ENCODE measurements around the gene RAPGEF6. TPM values are rescaled to one million over a fixed set of nuclear protein-coding genes. Genes with fewer than 3 reads are reported as not detected.
"Not testable (repeated sequence)": the region's sequence is repeated elsewhere in the genome, so short reads cannot be mapped to it uniquely, and the experiment has no call there.

RAPGEF6 gene
- total and polyA plus RNA-seq, 12 donors: 2.5 to 33.8 (median 14.4) TPM

GRCh38 chr5:131682826-131683225 lies 47.8 kb upstream of the RAPGEF6 start:
- DNase-seq: no peak
- Histone ChIP-seq H3K4me3 (no peak overlapping the region), H3K9me3 (replicated peaks in 1 of 3) (no peaks in the 10 kb centered on the region), H3K27ac (no peak overlapping the region), H3K27me3 (no peaks in the 10 kb centered on the region), H3K36me3 (replicated peaks in 1 of 2) (peaks cover 0 to 12% of the 10 kb centered on the region in 2 donors), H3K4me1 (replicated peaks in 1 of 2) (peaks cover 0 to 12% of the 10 kb centered on the region in 2 donors)
- WGBS, 4 donors: 79 to 88% (median 84%) methylated on average over 2 of the region's 2 CpGs
- intact Hi-C loops (cut with DNase I): no loop called here
- TF ChIP-seq CTCF (IDR thresholded peaks at IDR 0.05) (no peak), POLR2A (IDR thresholded peaks at IDR 0.05) (no peak)

DNA sequence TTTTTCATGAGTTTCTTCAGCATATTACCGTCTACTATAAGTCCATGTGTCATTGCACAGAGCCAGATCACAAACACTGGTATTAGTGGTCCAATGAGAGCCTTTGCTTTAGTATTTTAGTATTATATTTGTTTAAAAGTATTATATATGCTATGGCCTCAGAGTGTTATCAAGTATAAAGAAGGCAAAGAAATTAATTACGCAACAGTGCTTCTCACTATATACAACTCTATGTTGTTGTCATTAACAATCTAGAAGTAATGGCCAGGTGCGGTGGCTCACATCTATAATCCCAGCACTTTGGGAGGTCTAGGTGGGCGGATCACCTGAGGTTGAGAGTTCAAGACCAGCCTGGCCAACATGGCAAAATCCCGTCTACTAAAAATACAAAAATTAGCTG lies 47.1 kb upstream of the RAPGEF6 start:
- no peak overlapping the region for H3K4me3 ChIP-seq
- no peaks in the 10 kb centered on the region for H3K9me3 ChIP-seq (replicated peaks in 1 of 3)
- no peak for DNase-seq
- WGBS, 4 donors: 94 to 98% (median 97%) methylated on average over 5 of the region's 5 CpGs
- intact Hi-C loops (cut with DNase I): no loop called here
- no peak overlapping the region for H3K27ac ChIP-seq
- peaks cover 0 to 19% of the 10 kb centered on the region in 2 donors for H3K36me3 ChIP-seq (replicated peaks in 1 of 2)
- peaks cover 0 to 12% of the 10 kb centered on the region in 2 donors for H3K4me1 ChIP-seq (replicated peaks in 1 of 2)
- no peaks in the 10 kb centered on the region for H3K27me3 ChIP-seq
- no peak for TF ChIP-seq POLR2A (IDR thresholded peaks at IDR 0.05)

- H3K36me3 ChIP-seq (replicated peaks in 1 of 2): peaks cover 0 to 40% of the 10 kb centered on the region in 2 donors
- no peak overlapping the region for H3K27ac ChIP-seq
- H3K27me3 ChIP-seq: no peaks in the 10 kb centered on the region
- no peak overlapping the region for H3K4me3 ChIP-seq
- TF ChIP-seq POLR2A (IDR thresholded peaks at IDR 0.05) (no peak), CTCF (IDR thresholded peaks at IDR 0.05) (no peak)
- intact Hi-C loops (cut with DNase I): no loop called here
- 22 to 46% (median 29%) methylated on average over 1 of the region's 1 CpG for WGBS, 4 donors
- H3K4me1 ChIP-seq (replicated peaks in 1 of 2): peaks cover 0 to 10% of the 10 kb centered on the region in 2 donors
- H3K9me3 ChIP-seq (replicated peaks in 1 of 3): no peaks in the 10 kb centered on the region
- no peak for DNase-seq
Measured at GRCh38 chr5:131679911-131680310, 44.9 kb upstream of the RAPGEF6 start.

DNA sequence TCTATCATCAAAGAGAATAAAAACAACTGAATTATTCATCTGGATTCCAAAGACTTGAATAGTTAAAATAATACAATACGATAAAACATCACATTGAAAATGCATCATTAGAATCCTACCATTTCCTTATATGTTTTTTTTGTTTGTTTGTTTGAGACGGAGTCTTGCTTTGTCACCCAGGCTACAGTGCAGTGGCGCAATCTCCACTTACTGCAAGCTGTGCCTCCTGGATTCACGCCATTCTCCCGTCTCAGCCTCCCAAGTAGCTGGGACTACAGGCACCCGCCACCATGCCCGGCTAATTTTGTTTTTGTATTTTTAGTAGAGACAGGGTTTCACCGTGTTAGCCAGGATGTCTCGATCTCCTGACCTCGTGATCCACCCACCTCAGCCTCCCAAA lies 43.2 kb upstream of the RAPGEF6 start:
- H3K27ac ChIP-seq; H3K27me3 ChIP-seq; DNase-seq; H3K4me1 ChIP-seq (replicated peaks in 1 of 2); H3K4me3 ChIP-seq; H3K9me3 ChIP-seq (replicated peaks in 1 of 3); intact Hi-C loops (cut with DNase I): not testable (repeated sequence)
- peaks cover 0 to 40% of the 10 kb centered on the region in 2 donors for H3K36me3 ChIP-seq (replicated peaks in 1 of 2)
- WGBS, 4 donors: 95 to 98% (median 96%) methylated on average over 7 to 10 of the region's 10 CpGs

DNA sequence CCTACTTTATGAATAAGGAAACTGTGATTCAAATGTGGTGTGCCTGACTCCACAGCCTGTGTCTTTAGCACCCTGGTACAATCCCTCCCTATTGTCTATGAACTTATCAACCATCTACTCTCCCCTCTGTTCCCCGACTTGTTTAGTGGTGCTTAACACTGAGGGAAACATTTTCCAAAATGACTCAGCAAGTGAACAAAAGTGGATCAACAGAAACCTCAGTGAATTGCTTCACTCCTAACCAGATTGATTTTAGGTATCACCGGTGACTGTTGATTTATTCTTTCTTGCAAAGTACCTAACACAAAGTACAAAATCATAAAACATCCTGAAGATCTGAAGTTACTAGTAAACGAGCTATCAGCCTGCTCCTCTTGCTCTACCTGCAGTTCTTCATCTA lies 42.1 kb upstream of the RAPGEF6 start:
- TF ChIP-seq CTCF (IDR thresholded peaks at IDR 0.05) (no peak), POLR2A (IDR thresholded peaks at IDR 0.05) (no peak)
- intact Hi-C loops (cut with DNase I): no loop called here
- 87 to 91% (median 89%) methylated on average over 3 of the region's 3 CpGs for WGBS, 4 donors
- Histone ChIP-seq H3K4me3 (no peak overlapping the region), H3K4me1 (replicated peaks in 1 of 2) (peaks cover 6 to 15% of the 10 kb centered on the region in 2 donors), H3K27ac (no peak overlapping the region), H3K36me3 (replicated peaks in 1 of 2) (peaks cover 0 to 40% of the 10 kb centered on the region in 2 donors), H3K27me3 (no peaks in the 10 kb centered on the region), H3K9me3 (replicated peaks in 1 of 3) (no peaks in the 10 kb centered on the region)
- DNase-seq: no peak

Measured in adrenal gland (tissue), 12 donors.